HG03135 (cell line): ENCODE measurements around the gene SERPINA3.

Experiments
- ATAC-seq: cut with Tn5 transposase; IDR thresholded peaks from one replicate; pipeline ENCODE4 v1.9.1; 2021; ENCODE audit warnings: mild to moderate bottlenecking, moderate library complexity; ENCODE audit not compliant: unreplicated experiment

Gene SERPINA3

GRCh38 chr14:94650806-94651805 is 38.9 kb downstream of the SERPINA3 start:
- ATAC-seq = no peak

DNA sequence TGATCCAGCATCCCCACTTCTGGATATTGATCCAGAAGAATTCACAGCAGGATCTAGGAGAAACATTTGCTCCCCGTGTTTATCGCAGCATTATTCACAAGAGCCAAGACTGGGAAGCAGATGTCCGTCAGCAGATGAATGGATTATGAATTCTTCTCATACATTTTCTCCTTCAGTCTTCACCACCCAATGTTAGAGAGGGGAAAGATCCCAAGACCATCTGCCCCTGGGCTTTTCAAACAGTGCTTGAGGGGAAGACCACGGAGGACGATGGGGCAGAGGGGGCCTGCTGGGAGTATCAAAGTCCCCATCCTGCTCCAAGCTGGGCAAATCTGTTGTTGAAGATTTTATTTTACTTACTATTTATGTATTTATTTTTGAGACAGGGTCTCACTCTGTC is 41.1 kb downstream of the SERPINA3 start:
- no peak for ATAC-seq

GRCh38 chr14:94654071-94654861 is 42.1 kb downstream of the SERPINA3 start:
- ATAC-seq = no peak

GRCh38 chr14:94655169-94655710 is 43.0 kb downstream of the SERPINA3 start:
- ATAC-seq = no peak

DNA sequence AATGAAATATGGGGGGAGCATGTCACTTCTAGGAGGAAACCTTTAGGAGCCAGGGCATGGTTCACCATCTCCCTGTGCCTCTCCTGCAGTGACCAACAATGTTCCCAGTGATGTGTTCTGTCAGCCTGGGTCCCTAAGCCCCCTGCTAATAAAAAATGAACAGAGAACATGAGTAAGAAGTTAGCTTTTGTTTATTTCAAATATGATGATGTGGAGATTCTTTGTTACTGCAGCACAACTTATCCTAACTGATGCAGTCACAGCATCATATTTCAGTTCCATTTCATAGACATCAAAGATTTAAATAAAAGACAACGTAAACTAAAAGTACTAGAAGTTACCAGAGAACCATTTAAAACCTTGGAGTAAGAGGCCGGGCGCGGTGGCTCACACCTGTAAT is 43.9 kb downstream of the SERPINA3 start:
- ATAC-seq = no peak

GRCh38 chr14:94659256-94659655 is 47.1 kb downstream of the SERPINA3 start:
- ATAC-seq = no peak

- ATAC-seq = no peak
Observed at GRCh38 chr14:94659901-94660300, 47.7 kb downstream of the SERPINA3 start.

DNA sequence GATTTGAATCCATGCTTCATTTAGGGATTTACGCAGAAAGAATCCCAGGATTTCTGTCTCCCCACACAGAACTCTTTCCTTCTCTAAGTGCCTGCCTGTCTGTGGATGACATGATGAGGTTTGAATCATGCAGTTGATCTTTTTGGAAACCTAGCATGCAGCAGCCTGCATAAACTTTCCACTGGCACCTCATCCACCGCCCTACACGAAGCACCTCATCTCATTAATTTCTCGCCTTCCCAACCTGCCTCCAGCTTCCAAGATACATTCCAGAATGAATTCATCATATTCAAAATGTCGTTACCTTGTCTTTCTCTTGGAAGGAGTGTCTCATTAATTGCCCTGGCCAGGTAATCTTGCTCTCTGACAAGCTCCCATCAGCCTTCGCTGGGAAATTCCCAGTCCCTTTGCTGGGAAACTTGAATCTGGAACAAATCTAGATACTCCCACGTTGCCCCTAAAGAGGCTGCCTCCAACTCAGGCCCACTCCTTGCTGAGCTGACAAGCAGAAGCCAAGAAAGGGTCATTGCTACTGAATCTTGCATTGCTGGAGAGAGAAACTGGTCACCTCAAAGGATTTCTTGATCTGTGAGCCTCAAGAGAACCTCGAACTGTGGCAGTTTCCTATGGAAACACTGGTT is 48.2 kb downstream of the SERPINA3 start:
- no peak for ATAC-seq

GRCh38 chr14:94663538-94663937 is 51.3 kb downstream of the SERPINA3 start:
- no peak for ATAC-seq

GRCh38 chr14:94663965-94664704 is 51.9 kb downstream of the SERPINA3 start:
- ATAC-seq = no peak

- ATAC-seq = no peak
Observed at GRCh38 chr14:94665121-94665520, 52.9 kb downstream of the SERPINA3 start.

DNA sequence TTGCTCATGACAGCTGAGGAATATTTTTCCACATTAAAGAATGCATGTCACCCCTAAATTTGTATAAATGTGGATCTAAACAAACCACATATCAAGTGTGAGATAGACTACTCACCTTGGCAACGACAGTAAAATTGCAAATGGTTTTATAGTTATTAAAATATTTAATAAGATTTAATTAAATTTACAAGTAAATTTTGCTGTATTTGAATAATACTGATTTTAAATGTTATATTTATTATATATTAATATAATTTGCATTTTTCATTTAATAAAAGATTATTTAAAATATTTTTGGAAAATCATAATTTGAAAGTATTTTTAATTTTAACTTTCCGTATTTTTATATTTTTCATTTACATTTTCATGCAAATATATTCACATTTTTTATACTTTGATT is 53.4 kb downstream of the SERPINA3 start:
- ATAC-seq = no peak

DNA sequence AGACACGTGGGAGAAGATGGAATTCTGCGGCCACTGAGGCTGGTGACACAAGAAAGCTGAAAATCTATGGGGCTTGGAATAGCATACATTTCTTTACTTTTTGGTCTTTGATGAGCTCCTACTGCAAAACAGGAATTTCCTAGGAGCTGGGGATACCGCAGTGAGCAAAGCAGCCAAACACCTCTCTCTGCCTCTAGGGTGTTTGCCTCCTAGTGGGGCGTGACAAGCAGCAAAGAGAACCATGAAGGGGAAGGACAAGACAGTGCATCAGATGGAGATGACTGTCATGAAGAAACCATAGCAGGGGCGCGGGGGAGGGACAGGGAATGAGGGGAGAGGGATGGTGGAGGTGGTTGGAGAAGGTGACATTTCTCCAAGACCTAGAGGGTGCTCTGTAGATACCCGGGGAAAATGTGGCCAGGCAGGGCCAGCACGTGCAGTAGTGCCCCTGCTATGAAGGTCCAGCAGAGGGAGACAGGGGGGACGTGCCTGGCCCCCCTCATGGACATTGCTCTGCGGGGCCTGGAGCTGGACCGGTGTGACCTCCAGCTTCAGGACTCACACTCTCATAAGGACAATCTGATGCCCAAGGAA is 58.6 kb downstream of the SERPINA3 start:
- no peak for ATAC-seq

DNA sequence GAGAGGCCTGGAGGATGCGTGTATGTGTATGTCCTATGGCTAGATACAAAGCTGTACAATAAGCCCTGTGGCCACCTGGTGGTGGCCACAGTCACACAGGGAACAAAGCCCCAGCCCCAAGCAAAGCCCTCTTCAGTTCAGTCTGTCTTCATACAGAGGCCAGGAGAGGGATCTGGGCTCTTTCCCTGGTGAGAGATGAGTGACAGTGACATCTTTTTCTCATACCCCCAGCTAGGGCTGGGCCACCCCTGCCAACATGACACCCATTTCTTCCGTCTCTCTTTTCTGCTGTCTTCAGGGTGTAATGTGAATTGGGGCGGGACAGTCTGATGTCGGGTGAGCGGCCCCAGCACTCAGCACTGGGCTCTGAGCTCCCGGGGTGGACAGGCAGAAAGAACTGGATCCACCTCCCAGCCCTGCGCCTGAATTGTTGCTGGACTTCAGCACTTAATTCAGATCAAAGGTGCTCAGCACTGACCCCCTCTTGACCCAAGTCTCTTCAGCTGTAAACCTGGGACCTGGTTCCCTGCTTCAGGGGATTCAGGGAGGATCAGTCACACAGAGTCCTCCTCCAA is 59.8 kb downstream of the SERPINA3 start:
- no peak for ATAC-seq

GRCh38 chr14:94673071-94673470 is 60.9 kb downstream of the SERPINA3 start:
- no peak for ATAC-seq
